SK-N-SH (cell line): Measurements from ENCODE around the gene UBE3D.

ENCODE experiments used
- EZH2phosphoT487 ChIP-seq: fragments of 200-600 bp; sonication (generic); IDR thresholded peaks from 2 replicates; pipeline ENCODE4 v1.6.1; 2017; ENCODE audit warnings: low read depth, mixed run types, mild to moderate bottlenecking, antibody characterized with exemption, moderate library complexity, borderline replicate concordance
- FOXM1 ChIP-seq: IDR thresholded peaks from 2 replicates; pipeline ENCODE4 v1.4.0; 2012; ENCODE audit warnings: low read depth, mild to moderate bottlenecking
- GABPA ChIP-seq: IDR thresholded peaks from 2 replicates; pipeline ENCODE4 v1.4.0; 2012; ENCODE audit warnings: low read depth, mild to moderate bottlenecking
- JUND ChIP-seq: IDR thresholded peaks from 2 replicates; pipeline ENCODE4 v1.4.0; 2012
- POLR2AphosphoS5 ChIP-seq: IDR thresholded peaks from 2 replicates; pipeline ENCODE4 v1.6.1; 2012; ENCODE audit warnings: low read depth, low read length
- SMC3 ChIP-seq: IDR thresholded peaks from 2 replicates; pipeline ENCODE4 v1.6.1; 2012; ENCODE audit warnings: low read depth, low read length, improper control_type of control experiment
- TAF1 ChIP-seq: IDR thresholded peaks from 2 replicates; pipeline ENCODE4 v1.6.1; 2012; ENCODE audit warnings: low read depth, mild to moderate bottlenecking, low read length, moderate library complexity, borderline replicate concordance
- TEAD4 ChIP-seq: IDR thresholded peaks from 2 replicates; pipeline ENCODE4 v1.4.0; 2012; ENCODE audit warnings: mild to moderate bottlenecking, borderline replicate concordance; ENCODE audit not compliant: insufficient read depth
- YY1 ChIP-seq: IDR thresholded peaks from 2 replicates; pipeline ENCODE4 v1.4.0; 2012; ENCODE audit warnings: low read depth, mild to moderate bottlenecking
- TF ChIP-seq, protein P1 (sequence below): fragments of 200-600 bp; sonication (generic); IDR thresholded peaks from 2 replicates; pipeline ENCODE4 v1.6.1; 2017; ENCODE audit warnings: antibody characterized with exemption, mild to moderate bottlenecking, moderate library complexity

DNA sequence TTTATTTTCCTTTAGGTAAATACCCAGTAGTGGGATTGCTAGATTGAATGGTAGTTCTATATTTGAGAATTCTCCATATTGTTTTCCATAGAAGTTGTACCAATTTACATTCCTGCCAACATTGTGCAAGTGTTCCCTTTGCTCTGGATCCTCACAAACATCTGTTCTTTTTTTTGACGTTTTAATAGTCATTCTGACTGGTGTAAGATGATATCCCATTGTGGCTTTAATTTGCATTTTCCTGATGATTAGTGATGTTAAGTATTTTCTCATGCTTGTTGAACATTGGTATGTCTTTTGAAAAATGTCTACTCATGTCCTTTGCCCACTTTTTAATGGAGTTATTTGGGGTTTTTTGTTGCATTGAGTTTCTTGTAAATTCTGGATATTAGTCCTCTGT is 85.6 kb downstream of the UBE3D start:
- TF ChIP-seq JUND, result no peak
- TF ChIP-seq POLR2AphosphoS5, result no peak
- TF ChIP-seq GABPA, result no peak
- TF ChIP-seq, protein P1, sequence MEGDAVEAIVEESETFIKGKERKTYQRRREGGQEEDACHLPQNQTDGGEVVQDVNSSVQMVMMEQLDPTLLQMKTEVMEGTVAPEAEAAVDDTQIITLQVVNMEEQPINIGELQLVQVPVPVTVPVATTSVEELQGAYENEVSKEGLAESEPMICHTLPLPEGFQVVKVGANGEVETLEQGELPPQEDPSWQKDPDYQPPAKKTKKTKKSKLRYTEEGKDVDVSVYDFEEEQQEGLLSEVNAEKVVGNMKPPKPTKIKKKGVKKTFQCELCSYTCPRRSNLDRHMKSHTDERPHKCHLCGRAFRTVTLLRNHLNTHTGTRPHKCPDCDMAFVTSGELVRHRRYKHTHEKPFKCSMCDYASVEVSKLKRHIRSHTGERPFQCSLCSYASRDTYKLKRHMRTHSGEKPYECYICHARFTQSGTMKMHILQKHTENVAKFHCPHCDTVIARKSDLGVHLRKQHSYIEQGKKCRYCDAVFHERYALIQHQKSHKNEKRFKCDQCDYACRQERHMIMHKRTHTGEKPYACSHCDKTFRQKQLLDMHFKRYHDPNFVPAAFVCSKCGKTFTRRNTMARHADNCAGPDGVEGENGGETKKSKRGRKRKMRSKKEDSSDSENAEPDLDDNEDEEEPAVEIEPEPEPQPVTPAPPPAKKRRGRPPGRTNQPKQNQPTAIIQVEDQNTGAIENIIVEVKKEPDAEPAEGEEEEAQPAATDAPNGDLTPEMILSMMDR, result no peak
- no peak for TF ChIP-seq EZH2phosphoT487
- TF ChIP-seq FOXM1, result no peak
- no peak for TF ChIP-seq TAF1
- no peak for TF ChIP-seq SMC3
- no peak for TF ChIP-seq TEAD4
- TF ChIP-seq YY1, result no peak
